TTC549 (cell line): ENCODE measurements around the gene CDKN1A.

Experiments
- FAIRE-seq: peaks from 2 replicates; lab custom pipeline; 2012; peaks lifted over from hg19 to GRCh38; lab: Jason Lieb, UNC

CDKN1A gene

GRCh38 chr6:36677753-36678487, 594 bp upstream of the CDKN1A start:
- no peak for FAIRE-seq

GRCh38 chr6:36679043-36679833, 724 bp downstream of the CDKN1A start:
- FAIRE-seq: no peak

GRCh38 chr6:36682328-36683144, 4.0 kb downstream of the CDKN1A start:
- FAIRE-seq: no peak

GRCh38 chr6:36683145-36683655, 4.7 kb downstream of the CDKN1A start:
- no peak for FAIRE-seq

GRCh38 chr6:36683656-36684446, 5.3 kb downstream of the CDKN1A start:
- no peak for FAIRE-seq

- no peak for FAIRE-seq
Observed at GRCh38 chr6:36684447-36684812, 5.9 kb downstream of the CDKN1A start.

- FAIRE-seq: no peak
Observed at GRCh38 chr6:36685166-36685924, 6.8 kb downstream of the CDKN1A start.

- FAIRE-seq: no peak
Observed at GRCh38 chr6:36685926-36686667, 7.6 kb downstream of the CDKN1A start.

- FAIRE-seq: no peak
Observed at GRCh38 chr6:36686668-36687513, 8.4 kb downstream of the CDKN1A start.

GRCh38 chr6:36688063-36688738, 9.7 kb downstream of the CDKN1A start:
- FAIRE-seq: no peak

GRCh38 chr6:36688739-36689075, 10.2 kb downstream of the CDKN1A start:
- no peak for FAIRE-seq

- no peak for FAIRE-seq
Observed at GRCh38 chr6:36691011-36691410, 12.5 kb downstream of the CDKN1A start.

- FAIRE-seq: no peak
Observed at GRCh38 chr6:36691612-36692011, 13.1 kb downstream of the CDKN1A start.

- no peak for FAIRE-seq
Observed at GRCh38 chr6:36692220-36692619, 13.7 kb downstream of the CDKN1A start.

- FAIRE-seq: no peak
Observed at GRCh38 chr6:36692861-36693702, 14.6 kb downstream of the CDKN1A start.

- FAIRE-seq: no peak
Observed at GRCh38 chr6:36694616-36695015, 16.1 kb downstream of the CDKN1A start.

- no peak for FAIRE-seq
Observed at GRCh38 chr6:36695414-36695813, 16.9 kb downstream of the CDKN1A start.

- FAIRE-seq: no peak
Observed at GRCh38 chr6:36697481-36697903, 19.0 kb downstream of the CDKN1A start, which contains the start of gene RAB44. Gene RAB44 (plus strand): TSS chr6:36697826. CDS start chr6:36704236, 6,410 bp downstream.
